Prostate gland (tissue), 2 donors: ENCODE results near the gene ALKBH5. TPM values are rescaled to one million over a fixed set of nuclear protein-coding genes. Genes with fewer than 3 reads are reported as not detected.
A peak's percentile ranks its signal among the peaks of the same experiment; 100 is the strongest.

ENCODE experiments used
- DNase-seq: peaks from one replicate; pipeline ENCODE4 v3.0.0-alpha.2; 2019; ENCODE audit warnings: low spot score
- H3K27ac ChIP-seq, 2 donors: fragments of 200-600 bp; sonication (generic); 2 replicates each; pipeline ENCODE4 v1.5.1; 2017 to 2019
- H3K27me3 ChIP-seq: fragments of 200-600 bp; sonication (generic); replicated peaks from 2 replicates; pipeline ENCODE4 v1.5.1; 2019; ENCODE audit not compliant: insufficient read depth
- H3K36me3 ChIP-seq, 2 donors: fragments of 200-600 bp; sonication (generic); 1 replicate in 1 of 2; 2 replicates in 1 of 2; pipeline versions ENCODE4 v1.5.1 to v1.8.1; 2017 to 2019
- H3K4me1 ChIP-seq: fragments of 200-600 bp; sonication (generic); replicated peaks from 2 replicates; pipeline ENCODE4 v1.5.1; 2019
- H3K4me3 ChIP-seq, 2 donors: fragments of 200-600 bp; sonication (generic); 2 replicates each; pipeline ENCODE4 v1.5.1; 2017 to 2019
- H3K9me3 ChIP-seq: fragments of 200-600 bp; sonication (generic); 2 replicates; pipeline ENCODE4 v1.5.1; 2017
- CTCF ChIP-seq, 4 experiments: fragments of 200-600 bp in 2 of 4; fragments of 450-650 bp in 2 of 4; sonication (generic) in 2 of 4; IDR thresholded peaks; 1 replicate in 3 of 4; 2 replicates in 1 of 4; pipeline ENCODE4 v1.5.1; 2016 to 2019; ENCODE audit warnings: antibody characterized with exemption in 4 of 4, mild to moderate bottlenecking in 2 of 4, moderate library complexity in 2 of 4
- POLR2A ChIP-seq: fragments of 450-650 bp; IDR thresholded peaks from one replicate; pipeline ENCODE4 v1.6.1; 2016; ENCODE audit warnings: antibody characterized with exemption, mild to moderate bottlenecking
- POLR2AphosphoS5 ChIP-seq: sonication (generic); formaldehyde crosslinking; IDR thresholded peaks from one replicate; pipeline ENCODE4 v1.6.1; 2017; ENCODE audit warnings: antibody characterized with exemption
- WGBS: methylation state at CpG from one replicate; pipeline ENCODE4 v1.1.5; 2018; 5-methylcytosine and 5-hydroxymethylcytosine counted together
- intact Hi-C: fragments of 100-400 bp; cut with DNase I; formaldehyde crosslinking; loops from one replicate; pipeline ENCODE4 v1.14.2; 2022
- total RNA-seq, 2 donors: library from RNA; depleted of rRNA; stranded (reverse); fragments of >200 nt; gene quantifications; one replicate each; pipeline ENCODE4 v1.1.0, GENCODE V29; 2016

The ALKBH5 gene
- total RNA-seq, 2 donors from 2014 or later: 132 to 230 TPM

GRCh38 chr17:18258356-18259038, 74.9 kb downstream of the ALKBH5 start, which contains the start of gene FLII:
Gene FLII (minus strand): TSS chr17:18258738. CDS start chr17:18258690, 48 bp downstream.
- H3K27me3 ChIP-seq: no peaks in the 10 kb centered on the region
- no peaks in the 10 kb centered on the region for H3K9me3 ChIP-seq
- peak within 1 kb of the TSS; percentile 85 to 93 for H3K27ac ChIP-seq
- intact Hi-C loops: loop anchor here (5.0 kb wide), 1 partner anchor 54 kb away; the partner anchor contains the start of gene TOP3A
- peaks cover 14% of the 10 kb centered on the region for H3K4me1 ChIP-seq
- peaks cover 2 to 9% of the 10 kb centered on the region in 2 donors for H3K36me3 ChIP-seq
- peak within 1 kb of the TSS; percentile 73 to 98 for H3K4me3 ChIP-seq
- WGBS: under 1% methylated on average over 48 of the region's 71 CpGs
- DNase-seq: peak; percentile 36
- TF ChIP-seq CTCF (IDR thresholded peaks at IDR 0.05) (no peak), POLR2A (peak; percentile 65), POLR2AphosphoS5 (no peak)

Other genes with a start within 250 kb of the ALKBH5 start
- 100 to 1,000 TPM; 162 to 185 TPM for gene TOM1L2, start 211.4 kb upstream of the ALKBH5 start, total RNA-seq
- gene DRC3, start 211.0 kb upstream of the ALKBH5 start, total RNA-seq: 1 to 10 TPM; 4.5 to 10.0 TPM
- 10 to 100 TPM; 17.7 to 30.5 TPM for gene ATPAF2, start 144.7 kb upstream of the ALKBH5 start, total RNA-seq
- gene GID4, start 144.4 kb upstream of the ALKBH5 start, total RNA-seq: 10 to 100 TPM; 11.0 to 19.1 TPM
- 10 to 100 TPM; 44.1 to 56.9 TPM for gene DRG2, start 95.9 kb upstream of the ALKBH5 start, total RNA-seq
- 1 to 10 TPM in 1 of 2 donors, under 1 TPM in 1; 0.32 to 8.3 TPM for gene MYO15A, start 75.1 kb upstream of the ALKBH5 start, total RNA-seq
- 10 to 100 TPM; 17.7 to 33.5 TPM for gene LLGL1, start 41.8 kb downstream of the ALKBH5 start, total RNA-seq
- gene FLII, start 74.9 kb downstream of the ALKBH5 start, total RNA-seq: 100 to 1,000 TPM; 280 to 347 TPM
- gene MIEF2, start 76.8 kb downstream of the ALKBH5 start, total RNA-seq: 10 to 100 TPM; 22.3 to 28.7 TPM
- gene TOP3A, start 131.2 kb downstream of the ALKBH5 start, total RNA-seq: 10 to 100 TPM; 18.4 to 37.1 TPM
- 10 to 100 TPM; 19.0 to 25.3 TPM for gene SMCR8, start 131.5 kb downstream of the ALKBH5 start, total RNA-seq
- gene SHMT1, start 179.7 kb downstream of the ALKBH5 start, total RNA-seq: 10 to 100 TPM; 31.6 to 43.0 TPM
- gene EVPLL, start 193.9 kb downstream of the ALKBH5 start, total RNA-seq: 1 to 10 TPM; 1.6 to 1.7 TPM